GM21717 (cell line): ENCODE results near the gene CHMP6.

Source experiments
- ATAC-seq: cut with Tn5 transposase; IDR thresholded peaks from one replicate; pipeline ENCODE4 v1.9.1; 2021; ENCODE audit warnings: mild to moderate bottlenecking, moderate library complexity; ENCODE audit not compliant: unreplicated experiment

CHMP6 gene

GRCh38 chr17:80956321-80957190 lies 35.1 kb upstream of the CHMP6 start:
- ATAC-seq: no peak

GRCh38 chr17:80957461-80957941 lies 34.1 kb upstream of the CHMP6 start:
- ATAC-seq: no peak

GRCh38 chr17:80959330-80960036 lies 32.2 kb upstream of the CHMP6 start:
- no peak for ATAC-seq

- no peak for ATAC-seq
These were observed 31.4 kb upstream of the CHMP6 start for GRCh38 chr17:80960037-80960796.

GRCh38 chr17:80960797-80961452 lies 30.7 kb upstream of the CHMP6 start:
- ATAC-seq: no peak

- ATAC-seq: no peak
These were observed 29.9 kb upstream of the CHMP6 start for GRCh38 chr17:80961541-80962330.

GRCh38 chr17:80962356-80963329 lies 29.0 kb upstream of the CHMP6 start:
- no peak for ATAC-seq

- ATAC-seq: no peak
These were observed 27.7 kb upstream of the CHMP6 start for GRCh38 chr17:80963812-80964543.

- ATAC-seq: no peak
These were observed 27.1 kb upstream of the CHMP6 start for GRCh38 chr17:80964544-80964856.

- ATAC-seq: no peak
These were observed 26.6 kb upstream of the CHMP6 start for GRCh38 chr17:80964859-80965580.

- ATAC-seq: no peak
These were observed 26.0 kb upstream of the CHMP6 start for GRCh38 chr17:80965606-80966005.

GRCh38 chr17:80967404-80967872 lies 24.2 kb upstream of the CHMP6 start:
- ATAC-seq: no peak

GRCh38 chr17:80968602-80969029 lies 23.0 kb upstream of the CHMP6 start:
- ATAC-seq: no peak

GRCh38 chr17:80969030-80969673 lies 22.5 kb upstream of the CHMP6 start:
- no peak for ATAC-seq

- no peak for ATAC-seq
These were observed 22.0 kb upstream of the CHMP6 start for GRCh38 chr17:80969674-80970043.

GRCh38 chr17:80970044-80970761 lies 21.4 kb upstream of the CHMP6 start:
- no peak for ATAC-seq
